ENCODE results near the gene PMM2. TPM values are rescaled to one million over a fixed set of nuclear protein-coding genes. Genes with fewer than 3 reads are reported as not detected.
A peak's percentile ranks its signal among the peaks of the same experiment; 100 is the strongest.

PMM2 gene
- total RNA-seq, 1 experiment from 2014 or later = 36.3 TPM

DNA sequence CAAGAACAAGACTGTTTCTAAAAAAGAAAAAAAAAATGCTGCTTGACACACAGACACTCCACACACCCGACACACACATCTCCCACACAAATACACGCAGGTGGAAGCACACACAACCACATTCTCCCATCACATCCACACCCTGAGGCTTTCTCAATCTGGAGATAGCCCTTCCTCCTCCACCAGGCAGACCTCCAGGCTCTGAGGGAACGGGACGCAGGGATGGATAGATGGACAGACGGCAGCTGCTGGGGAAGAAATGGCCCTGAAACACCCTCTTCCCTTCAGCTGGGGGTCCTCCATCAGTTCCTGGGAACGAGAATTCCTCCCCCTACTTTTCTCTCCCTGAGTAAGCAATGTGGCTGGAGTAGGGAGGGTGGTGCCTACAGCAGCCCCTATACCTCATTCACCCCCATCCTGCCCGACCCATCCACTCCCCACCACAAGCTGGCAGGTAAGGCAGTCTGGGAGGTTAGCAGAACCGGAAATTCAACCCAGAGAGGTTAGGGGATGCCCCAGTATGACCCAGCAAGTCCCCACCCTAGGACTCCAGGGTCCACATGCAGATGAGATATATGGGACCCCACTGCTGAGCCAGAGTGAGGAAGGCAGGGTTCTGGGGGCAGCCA is 80.4 kb downstream of the PMM2 start:
- no peak for DNase-seq (ENCODE audit: low spot score)
- in situ Hi-C loops (cut with HindIII; ENCODE audit: low sequenced_read_pairs) = no loop called here

DNA sequence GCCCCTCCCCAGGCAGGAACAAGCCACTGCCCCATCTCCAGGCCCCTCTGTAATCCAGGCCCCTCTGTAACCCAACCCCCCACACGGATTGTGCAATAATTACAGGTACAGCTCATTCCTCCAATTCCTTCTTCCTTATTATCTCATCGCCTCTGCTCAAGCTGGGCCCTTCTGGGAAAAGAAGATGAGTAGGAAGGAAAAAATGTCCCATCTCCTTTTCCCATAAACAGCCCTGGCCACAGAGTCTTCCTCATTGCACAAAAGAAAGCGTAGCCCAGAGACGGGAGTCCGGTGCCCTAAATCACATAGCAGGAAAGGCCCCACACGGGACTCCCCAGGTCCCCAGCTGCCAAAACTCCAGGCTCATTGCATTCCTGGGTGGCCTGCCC is 80.9 kb downstream of the PMM2 start:
- DNase-seq (ENCODE audit: low spot score) = no peak
- in situ Hi-C loops (cut with HindIII; ENCODE audit: low sequenced_read_pairs) = no loop called here

DNA sequence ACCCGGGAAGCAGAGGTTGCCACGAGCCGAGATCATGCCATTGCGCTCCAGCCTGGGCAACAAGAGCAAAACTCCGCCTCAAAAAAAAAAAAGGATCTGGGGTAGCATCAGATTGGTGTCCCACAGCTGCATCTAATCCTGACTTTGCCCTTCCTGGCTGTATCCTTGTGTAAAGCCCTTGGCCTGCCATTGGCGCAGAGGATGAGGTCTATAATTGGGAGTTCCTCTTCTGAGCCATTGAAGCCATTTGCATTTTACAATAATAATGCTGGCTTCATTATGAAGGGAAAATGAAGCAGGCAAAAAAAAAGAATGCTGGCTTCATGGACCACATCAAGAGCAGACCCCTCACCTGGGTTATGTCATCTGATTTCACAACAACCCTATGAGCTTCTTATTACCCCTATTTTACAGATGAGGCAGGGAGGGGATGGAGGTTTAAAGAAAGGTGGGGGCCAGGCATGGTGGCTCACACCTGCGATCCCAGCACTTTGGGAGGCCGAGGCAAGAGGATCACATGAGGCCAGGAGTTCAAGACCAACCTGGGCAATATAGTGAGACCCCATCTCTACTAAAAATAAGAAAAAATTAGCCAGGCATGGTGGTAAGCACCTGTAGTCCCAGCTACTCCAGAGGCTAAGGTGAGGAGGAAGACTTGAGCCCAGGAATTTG is 83.3 kb downstream of the PMM2 start:
- in situ Hi-C loops (cut with HindIII; ENCODE audit: low sequenced_read_pairs) = no loop called here
- DNase-seq (ENCODE audit: low spot score) = no peak

DNA sequence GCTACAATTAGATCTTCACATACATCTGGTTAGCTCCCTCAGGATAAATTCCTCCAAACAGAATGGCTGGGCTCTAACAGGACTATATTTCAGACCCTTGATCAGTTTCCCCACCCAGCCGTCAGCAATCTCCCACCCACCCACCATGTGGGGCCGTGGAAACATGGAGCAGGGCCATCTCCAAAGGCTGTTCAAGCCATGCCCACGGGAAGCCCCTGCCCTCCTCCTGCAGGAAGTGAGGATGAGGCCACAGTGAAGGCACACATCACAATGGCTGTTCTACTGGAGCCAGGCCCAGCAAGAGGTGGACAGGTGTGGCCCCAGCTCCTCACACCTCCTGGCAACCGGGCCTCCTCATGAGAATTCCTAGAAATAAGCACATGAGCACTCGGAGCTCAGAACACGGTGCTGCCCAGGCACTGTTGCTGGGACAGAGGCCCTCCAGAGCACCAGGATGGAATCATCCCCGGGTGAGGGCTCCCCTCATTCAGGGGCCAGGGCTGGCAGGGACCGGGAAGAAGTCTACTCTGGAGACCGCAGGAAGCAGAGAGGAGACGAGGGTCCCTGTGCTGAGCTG is 84.5 kb downstream of the PMM2 start, which contains the start of gene LITAFD:
Gene LITAFD, plus strand, starts transcription at position 311 of the 577 bp plus-strand sequence. CDS start 2,005 bp downstream, outside the sequence.
- DNase-seq (ENCODE audit: low spot score) = no peak
- in situ Hi-C loops (cut with HindIII; ENCODE audit: low sequenced_read_pairs) = no loop called here

DNA sequence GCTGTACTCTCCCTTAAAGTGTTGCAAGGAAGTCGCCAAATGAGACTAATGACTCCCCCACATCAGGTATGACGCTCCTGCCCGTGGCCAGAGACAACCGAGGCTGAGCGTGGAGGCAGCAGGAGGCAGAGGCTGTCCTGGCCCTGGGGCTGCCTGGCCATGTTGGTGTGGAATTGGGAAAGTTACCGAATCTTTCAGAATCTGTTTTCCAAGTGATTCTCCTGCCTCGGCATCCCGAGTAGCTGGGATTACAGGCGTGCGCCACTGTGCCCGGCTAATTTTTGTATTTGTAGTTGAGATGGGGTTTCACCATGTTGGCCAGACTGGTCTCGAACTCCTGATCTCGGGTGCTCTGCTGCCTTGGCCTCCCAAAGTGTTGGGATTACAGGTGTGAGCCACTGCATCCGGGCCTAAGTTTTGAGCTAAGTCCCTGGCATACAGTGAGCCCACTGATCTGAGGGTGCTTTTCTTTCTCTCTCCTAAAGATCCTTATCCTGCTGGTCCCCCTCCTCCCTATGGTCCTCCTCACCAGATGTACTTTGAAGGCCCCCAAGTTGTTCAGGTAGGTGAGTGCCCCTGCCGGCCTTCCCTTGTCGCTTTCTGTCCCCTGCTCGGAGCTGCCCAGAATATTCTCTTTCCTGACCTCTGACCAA is 85.2 kb downstream of the PMM2 start:
- in situ Hi-C loops (cut with HindIII; ENCODE audit: low sequenced_read_pairs) = no loop called here
- no peak for DNase-seq (ENCODE audit: low spot score)

DNA sequence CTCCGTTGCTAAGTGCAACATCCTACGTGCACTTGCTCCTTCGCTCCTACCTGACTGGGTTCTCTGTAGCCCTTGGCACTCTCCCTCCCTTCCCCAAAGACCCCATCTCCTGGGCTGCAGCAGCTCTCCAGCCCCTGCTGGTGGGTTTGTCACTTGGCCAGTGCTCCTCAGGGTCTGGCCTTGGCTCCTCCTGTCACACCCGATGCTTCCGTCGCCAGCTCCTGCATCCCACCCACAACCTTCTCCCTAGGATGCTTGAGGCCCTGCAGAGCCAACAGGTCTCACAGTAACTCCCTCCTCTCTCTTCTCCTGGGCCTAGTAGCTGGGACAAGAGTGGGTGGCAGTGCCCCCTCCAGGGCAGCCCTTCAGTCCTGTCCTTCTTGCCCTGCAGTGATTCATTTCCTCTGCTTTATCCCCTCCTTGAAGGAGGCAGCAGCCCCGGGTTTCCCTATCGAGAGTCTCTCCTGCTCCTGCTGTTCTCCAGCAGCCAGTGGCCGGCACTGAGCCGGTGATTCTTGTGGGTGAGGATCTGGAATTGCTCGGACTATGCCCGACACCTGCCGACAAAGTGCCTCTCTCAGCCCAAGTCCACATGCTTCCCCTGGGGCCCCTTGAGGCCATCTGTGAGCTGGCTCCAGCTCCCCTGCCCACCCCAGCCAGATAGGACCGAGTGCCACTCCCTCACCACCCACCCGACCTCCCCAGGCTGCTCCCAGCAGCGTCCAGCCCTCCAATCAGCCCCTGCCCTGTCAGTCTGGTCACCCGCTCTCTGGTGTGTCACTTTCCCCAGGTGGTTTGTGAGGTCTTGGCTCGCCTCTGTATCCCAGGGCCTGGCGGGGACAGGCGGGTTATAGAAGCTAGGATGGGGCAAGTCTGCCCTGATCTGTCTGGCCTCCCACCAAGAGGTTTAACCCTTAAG is 88.3 kb downstream of the PMM2 start:
- DNase-seq (ENCODE audit: low spot score) = no peak
- in situ Hi-C loops (cut with HindIII; ENCODE audit: low sequenced_read_pairs) = no loop called here

DNA sequence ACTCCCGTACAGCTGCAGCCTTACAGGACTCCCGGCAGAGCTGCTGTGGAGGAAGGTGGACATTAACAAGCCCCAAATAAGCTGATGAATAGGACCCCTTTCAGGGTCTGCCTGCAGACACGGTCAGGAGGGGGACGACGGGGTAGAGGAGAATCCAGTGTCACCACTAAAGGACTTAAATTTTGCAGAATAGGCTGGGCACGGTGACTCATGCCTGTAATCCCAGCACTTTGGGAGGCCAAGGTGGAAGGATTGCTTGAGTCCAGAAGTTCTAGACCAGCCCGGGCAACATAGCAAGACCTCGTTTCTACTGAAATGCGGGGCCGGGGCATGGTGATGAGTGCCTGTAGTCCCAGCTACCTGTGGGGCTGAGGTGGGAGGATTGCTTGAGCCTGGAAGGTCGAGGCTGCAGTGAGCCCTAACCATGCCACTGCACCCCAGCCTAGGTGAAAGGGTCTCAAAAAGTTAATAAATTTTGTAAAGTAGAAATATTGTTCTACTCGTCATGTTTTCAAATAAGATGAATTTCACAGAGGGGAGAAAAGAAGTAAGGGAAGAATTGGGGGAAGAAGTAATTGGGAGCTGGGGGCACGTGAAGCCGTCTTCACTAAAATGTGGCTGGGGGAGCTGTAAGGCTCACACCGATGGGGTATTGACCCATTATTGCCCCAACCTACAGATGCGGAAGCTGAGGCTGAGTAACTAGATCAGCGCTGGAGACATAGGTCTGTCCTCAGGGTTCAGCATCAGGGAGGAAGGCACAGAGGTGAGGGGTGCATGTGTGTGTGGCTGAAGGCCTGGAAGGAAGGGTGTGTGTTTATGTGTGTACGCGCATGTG is 89.2 kb downstream of the PMM2 start:
- in situ Hi-C loops (cut with HindIII; ENCODE audit: low sequenced_read_pairs) = no loop called here
- DNase-seq (ENCODE audit: low spot score) = no peak

DNA sequence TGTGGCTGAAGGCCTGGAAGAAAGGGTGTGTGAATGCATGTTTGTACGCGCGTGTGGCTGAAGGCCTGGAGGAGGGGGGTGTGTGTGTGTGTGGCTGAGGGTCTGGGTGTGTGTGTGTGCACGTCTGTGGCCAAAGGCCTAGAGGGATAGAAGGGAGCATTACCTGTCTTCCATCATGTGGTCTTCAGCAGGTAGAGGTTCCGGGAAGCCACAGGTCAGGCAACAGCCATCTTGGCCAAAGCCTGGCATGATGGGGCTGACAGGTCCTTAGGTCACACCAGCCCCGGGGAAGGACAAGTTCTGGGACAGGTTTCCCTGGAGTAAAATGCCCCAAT is 89.8 kb downstream of the PMM2 start:
- no peak for DNase-seq (ENCODE audit: low spot score)
- in situ Hi-C loops (cut with HindIII; ENCODE audit: low sequenced_read_pairs) = no loop called here

DNA sequence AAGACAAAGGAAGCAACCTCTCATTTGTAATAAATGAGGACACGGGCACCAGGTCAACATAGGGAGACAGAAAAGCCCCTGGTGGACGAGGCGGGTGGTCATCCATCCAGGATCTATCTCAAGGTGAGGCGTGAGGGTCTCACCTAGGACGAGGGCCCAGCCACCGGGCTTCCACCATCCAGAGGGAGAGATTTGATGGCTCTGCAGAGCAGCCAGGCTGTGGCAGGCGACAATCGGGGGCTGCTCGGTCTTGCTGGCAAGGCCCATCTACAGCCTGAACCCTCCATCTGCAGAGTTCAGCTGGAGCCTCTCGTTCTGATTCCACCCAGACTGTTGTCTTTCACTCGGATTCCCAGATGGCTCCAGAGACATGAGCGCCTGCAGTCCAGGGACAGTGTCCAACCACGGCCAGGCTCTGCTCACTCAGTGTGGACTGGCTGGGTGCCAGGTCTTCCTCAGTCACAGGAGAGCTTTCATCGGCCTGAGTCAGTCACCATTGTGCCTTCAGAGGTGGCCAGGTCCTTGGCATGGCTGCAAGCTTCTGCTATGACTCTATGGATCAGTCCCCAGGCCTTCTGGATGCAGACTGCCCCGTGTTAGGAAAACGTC is 90.4 kb downstream of the PMM2 start:
- in situ Hi-C loops (cut with HindIII; ENCODE audit: low sequenced_read_pairs) = no loop called here
- DNase-seq (ENCODE audit: low spot score) = peak; percentile 97

DNA sequence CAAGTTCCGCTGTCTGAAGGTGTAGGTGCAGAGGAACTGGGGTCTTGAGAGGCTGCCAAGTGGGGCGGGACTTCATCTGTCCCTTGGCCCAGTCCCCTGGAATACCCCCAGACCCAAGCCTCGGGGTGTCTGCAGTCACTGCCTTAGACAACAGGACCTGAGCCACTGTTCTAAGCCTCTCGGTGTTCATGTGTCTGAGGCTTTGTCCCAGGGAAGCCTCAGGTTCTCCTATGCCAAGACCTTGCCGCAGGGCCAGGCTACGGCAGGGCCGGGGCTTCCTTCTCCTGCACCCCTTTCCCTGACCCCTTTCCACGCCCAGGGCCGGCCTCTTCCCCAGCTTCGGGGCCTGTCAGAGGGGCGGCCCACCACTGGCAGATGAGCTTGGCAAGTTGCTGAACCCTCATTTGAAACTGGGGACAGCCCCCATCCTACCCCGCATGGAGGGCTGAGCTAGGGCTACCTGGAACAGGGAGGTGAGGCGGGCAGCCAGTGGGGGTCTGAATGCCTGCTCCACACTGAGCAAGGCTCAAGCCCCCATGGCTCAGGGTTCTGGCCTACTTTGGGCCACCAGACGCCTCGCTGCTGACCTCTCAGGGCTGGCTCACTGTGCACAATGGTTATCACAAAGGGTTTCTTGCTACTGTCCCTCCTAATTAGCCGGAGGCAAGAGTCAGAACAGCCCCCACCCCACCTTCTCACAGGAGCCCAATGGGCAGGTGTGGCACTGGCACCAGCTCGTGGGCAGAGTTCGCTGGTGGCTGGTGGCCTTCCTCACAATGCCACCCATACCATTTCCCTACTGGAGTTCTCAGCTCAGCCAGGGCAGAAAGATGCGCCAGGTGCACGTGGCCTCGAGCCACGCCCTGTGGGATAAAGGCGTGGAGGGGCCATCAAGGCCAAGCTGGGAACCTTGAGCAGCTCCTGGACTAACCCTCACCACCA is 91.6 kb downstream of the PMM2 start:
- in situ Hi-C loops (cut with HindIII; ENCODE audit: low sequenced_read_pairs) = no loop called here
- DNase-seq (ENCODE audit: low spot score) = no peak

DNA sequence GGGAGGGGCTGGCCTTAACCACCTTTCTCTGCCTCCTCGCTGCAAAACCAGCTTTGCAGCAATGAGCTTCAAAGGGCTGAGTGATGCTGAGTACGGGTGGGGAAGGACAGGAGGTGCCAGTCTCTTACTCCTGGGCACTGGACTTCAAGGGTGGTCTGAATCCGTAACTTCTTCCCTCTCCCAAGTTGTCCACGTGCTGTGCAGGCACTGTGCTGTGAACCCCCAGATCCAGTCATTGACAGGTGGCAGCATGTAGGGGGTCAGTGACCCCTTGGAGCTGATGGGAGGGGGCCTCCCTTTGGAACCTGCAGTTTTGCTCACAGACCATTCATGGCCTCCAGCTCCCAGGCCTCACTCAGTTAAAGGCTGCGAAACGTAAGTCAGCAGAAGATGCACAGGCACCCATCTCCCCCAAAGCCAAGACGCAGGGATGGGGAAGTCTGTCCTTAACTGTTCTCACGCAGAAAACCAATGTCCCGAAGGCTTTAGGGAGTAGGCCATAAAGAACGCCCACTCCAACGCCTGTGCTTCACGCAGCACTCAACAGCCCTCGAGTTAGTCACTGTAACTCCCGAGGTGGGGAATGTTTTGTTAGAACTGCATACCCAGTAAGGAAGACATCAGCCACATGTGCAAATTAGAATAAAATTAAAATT is 92.4 kb downstream of the PMM2 start:
- DNase-seq (ENCODE audit: low spot score) = no peak
- in situ Hi-C loops (cut with HindIII; ENCODE audit: low sequenced_read_pairs) = no loop called here

DNA sequence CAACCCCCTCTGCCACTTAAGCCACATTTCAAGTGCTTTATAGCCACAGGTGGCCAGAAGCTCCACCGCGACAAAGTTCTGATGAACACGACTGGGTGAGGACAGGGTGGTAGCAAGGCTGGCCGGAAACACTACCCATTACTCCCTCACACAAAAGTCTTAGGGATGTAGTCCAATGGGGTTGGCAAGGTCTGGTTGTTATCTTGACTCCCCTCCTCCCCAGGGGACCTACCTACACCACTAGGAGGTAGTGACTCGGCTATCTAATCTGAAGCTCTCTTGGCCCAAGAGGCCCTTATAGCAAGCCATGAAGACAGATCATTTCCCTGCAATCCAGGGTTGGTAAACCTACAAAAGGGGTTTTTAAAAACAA is 92.9 kb downstream of the PMM2 start:
- DNase-seq (ENCODE audit: low spot score) = no peak
- in situ Hi-C loops (cut with HindIII; ENCODE audit: low sequenced_read_pairs) = no loop called here

DNA sequence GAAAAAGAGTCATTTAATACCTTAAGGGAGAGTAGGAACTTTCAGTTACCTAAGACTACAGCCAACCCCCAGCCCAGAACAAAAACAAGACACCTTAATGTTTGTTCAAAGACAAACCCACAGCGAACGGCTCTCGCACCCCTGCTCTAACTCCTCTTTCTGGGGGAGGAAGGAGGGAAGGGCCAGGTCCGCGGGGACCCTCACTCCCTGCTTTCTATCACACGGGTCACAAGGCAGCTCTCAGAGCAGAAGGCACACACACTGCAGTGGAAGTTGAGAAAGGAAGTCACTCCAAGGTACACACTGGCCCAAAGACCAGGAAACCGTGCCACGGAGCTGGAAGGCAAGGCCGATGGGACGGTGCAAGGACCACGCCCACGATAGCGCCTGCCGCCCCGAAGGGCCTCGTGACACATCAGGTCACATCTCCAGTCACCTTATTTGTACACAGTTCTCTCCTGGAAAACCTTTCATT is 94.5 kb downstream of the PMM2 start:
- in situ Hi-C loops (cut with HindIII; ENCODE audit: low sequenced_read_pairs) = no loop called here
- no peak for DNase-seq (ENCODE audit: low spot score)

DNA sequence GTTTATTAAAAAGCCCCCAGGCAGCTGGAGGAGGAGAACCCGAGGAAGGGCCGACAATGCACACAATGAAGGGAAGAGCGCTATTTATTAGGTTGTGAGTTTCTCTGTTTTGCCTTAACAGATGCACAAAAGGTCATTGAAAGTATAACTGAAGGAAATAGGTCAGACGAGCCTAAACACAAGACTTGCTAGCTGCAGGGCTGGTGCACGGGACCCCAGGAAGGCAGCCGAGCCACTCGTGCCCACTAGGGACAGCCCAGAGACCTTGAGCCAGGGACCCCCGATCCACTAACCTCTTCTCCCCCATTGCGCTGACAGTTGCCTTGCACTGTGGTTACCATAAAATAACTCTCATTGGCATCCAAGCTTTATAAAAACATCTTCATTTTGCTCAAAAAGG is 95.8 kb downstream of the PMM2 start:
- DNase-seq (ENCODE audit: low spot score) = no peak
- in situ Hi-C loops (cut with HindIII; ENCODE audit: low sequenced_read_pairs) = no loop called here

DNA sequence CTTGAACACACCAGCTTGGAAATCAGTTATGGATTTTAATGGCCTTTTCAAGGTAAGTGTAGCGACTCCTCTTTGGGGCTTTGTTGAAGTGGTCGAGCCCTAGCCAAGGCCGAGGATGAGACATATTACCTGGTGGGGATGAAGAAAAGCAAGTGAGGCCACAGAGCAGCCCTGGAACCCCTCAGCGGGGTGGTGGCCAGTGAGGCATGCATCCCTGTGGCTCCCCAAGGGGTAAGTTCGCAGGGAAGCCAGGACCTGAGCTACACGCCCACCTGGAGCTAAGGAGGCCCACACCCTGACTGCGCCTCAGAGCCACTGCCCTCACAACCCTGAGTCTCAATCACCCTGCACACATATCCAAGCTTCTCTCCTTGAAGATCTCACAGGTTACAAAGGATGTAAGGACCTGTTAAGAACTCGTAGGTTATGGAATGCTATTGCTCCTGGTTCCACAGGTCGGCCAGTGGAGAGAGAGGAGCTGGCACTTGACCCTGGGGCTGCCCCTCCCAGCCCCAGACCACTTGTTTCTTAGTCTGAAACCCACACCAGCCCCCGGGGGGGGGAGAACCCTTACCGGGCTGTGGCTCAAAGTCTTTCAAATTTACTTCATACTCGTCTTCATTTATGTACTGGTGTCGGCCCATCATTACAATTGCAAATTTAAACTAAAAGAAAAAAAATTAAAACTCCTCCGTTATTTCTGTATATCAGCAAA is 96.5 kb downstream of the PMM2 start:
- in situ Hi-C loops (cut with HindIII; ENCODE audit: low sequenced_read_pairs) = no loop called here
- DNase-seq (ENCODE audit: low spot score) = no peak

DNA sequence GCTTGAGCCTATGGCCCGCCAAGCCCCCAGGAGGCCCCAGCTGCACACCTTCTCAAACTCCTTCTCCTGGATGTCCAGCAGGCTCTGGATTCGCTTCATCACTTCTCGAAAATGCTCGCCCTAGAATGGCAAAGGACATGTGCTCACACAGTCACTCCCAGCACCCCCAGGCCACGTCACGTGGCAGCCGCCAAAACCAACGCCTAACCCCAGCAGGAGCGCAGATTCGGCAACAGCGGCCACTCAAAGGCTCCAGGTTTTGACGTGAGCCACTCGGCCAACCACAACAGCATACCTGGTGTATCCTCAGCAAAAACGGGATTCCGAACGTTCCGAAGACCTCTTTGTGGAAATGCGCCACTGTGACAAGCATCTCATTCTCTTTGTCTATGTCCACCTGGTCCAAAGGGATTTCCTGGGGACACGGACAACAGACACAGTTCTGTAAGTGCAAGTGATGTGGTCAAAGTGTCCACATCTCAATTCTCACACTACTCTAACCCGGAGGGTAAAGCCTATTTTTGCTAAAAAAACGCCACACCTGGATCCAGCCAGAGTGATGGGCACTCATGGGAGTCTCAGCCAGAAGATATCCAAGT is 97.2 kb downstream of the PMM2 start:
- in situ Hi-C loops (cut with HindIII; ENCODE audit: low sequenced_read_pairs) = no loop called here
- no peak for DNase-seq (ENCODE audit: low spot score)

Data from G401 (cell line).